ENCODE results near the gene EPB41L3. TPM values are rescaled to one million over a fixed set of nuclear protein-coding genes. Genes with fewer than 3 reads are reported as not detected.

Gene EPB41L3
- total and polyA plus RNA-seq, 2 experiments from 2014 or later = 8.0 to 11.7 TPM

- TF ChIP-seq JUNB (IDR thresholded peaks at IDR 0.05; ENCODE audit: unreplicated experiment) (no peak), EZH2phosphoT487 (IDR thresholded peaks at IDR 0.05; ENCODE audit: unreplicated experiment) (no peak), EZH2 (IDR thresholded peaks at IDR 0.05; ENCODE audit: low read depth, unreplicated experiment) (no peak), REST (IDR thresholded peaks at IDR 0.05; ENCODE audit: unreplicated experiment) (no peak), ZNF114 (CRISPR knock-in tag; IDR thresholded peaks at IDR 0.05) (no peak), STAT1 (IDR thresholded peaks at IDR 0.05; ENCODE audit: unreplicated experiment) (no peak), ZNF462 (CRISPR knock-in tag; IDR thresholded peaks at IDR 0.05) (no peak), ETS1 (IDR thresholded peaks at IDR 0.05) (no peak), CREB1 (CRISPR knock-in tag; IDR thresholded peaks at IDR 0.05; ENCODE audit: low read depth) (no peak), ZNF331 (CRISPR knock-in tag; IDR thresholded peaks at IDR 0.05; ENCODE audit: low read depth) (no peak), POLR2AphosphoS5 (IDR thresholded peaks at IDR 0.05; ENCODE audit: low read depth) (no peak), CTCF (conservative IDR thresholded peaks at IDR 0.05; ENCODE audit: low read depth in 2 of 2) (no peak), NANOG (IDR thresholded peaks at IDR 0.05; ENCODE audit: borderline replicate concordance) (no peak)
- peaks cover 7% of the 10 kb centered on the region for H3K4me1 Mint-ChIP-seq
Observed at GRCh38 chr18:5397102-5397501, 146.7 kb downstream of the EPB41L3 start.

More at GRCh38 chr18:5397102-5397501, 146.7 kb downstream of the EPB41L3 start:
- H3K4me3 Mint-ChIP-seq = no peak overlapping the region
- no peaks in the 10 kb centered on the region for H3K27me3 Mint-ChIP-seq (ENCODE audit: insufficient read depth, low read depth, poor library complexity)
- H3K79me2 ChIP-seq (replicated peaks; ENCODE audit: insufficient read depth) = no peaks in the 10 kb centered on the region
- no peak overlapping the region for H3K27ac ChIP-seq (ENCODE audit: low read depth)
- H3K9me2 ChIP-seq (ENCODE audit: insufficient read depth) = no peaks in the 10 kb centered on the region
- H3K36me3 ChIP-seq (ENCODE audit: insufficient read depth) = no peaks in the 10 kb centered on the region
- peak overlapping the region; percentile 2; the same call in 1 of the 2 replicates for H2AFZ ChIP-seq
- ATAC-seq = no peak
- H3K4me3 ChIP-seq = no peak overlapping the region
- no peaks in the 10 kb centered on the region for H3F3A ChIP-seq (replicated peaks; ENCODE audit: low read depth)
- H3K36me3 Mint-ChIP-seq (ENCODE audit: low read depth) = peaks cover 5% of the 10 kb centered on the region; the same call in 2 of the 3 replicates
- no peak for DNase-seq (ENCODE audit: low spot score)
- H3K4me1 ChIP-seq (ENCODE audit: insufficient read depth) = 0 out of 2 replicates have a peak, but pooled peaks cover 3% of the 10 kb centered on the region
- H3K27ac Mint-ChIP-seq = no peak overlapping the region
- peak overlapping the region; percentile 7; the same call in 1 of the 2 replicates for H3K4me2 ChIP-seq
- H3K27me3 ChIP-seq (ENCODE audit: insufficient read depth) = no peaks in the 10 kb centered on the region
- H3K9me3 Mint-ChIP-seq = no peaks in the 10 kb centered on the region
- no peaks in the 10 kb centered on the region for H4K20me1 ChIP-seq (replicated peaks; ENCODE audit: insufficient read depth)
